NCI-H128 (cell line): Measurements from ENCODE around the gene CD40.

Experiments used
- DNase-seq: peaks from one replicate; lab custom pipeline; 2025; ENCODE audit not compliant: unreplicated experiment; lab: John Stamatoyannopoulos, UW

The CD40 gene

DNA sequence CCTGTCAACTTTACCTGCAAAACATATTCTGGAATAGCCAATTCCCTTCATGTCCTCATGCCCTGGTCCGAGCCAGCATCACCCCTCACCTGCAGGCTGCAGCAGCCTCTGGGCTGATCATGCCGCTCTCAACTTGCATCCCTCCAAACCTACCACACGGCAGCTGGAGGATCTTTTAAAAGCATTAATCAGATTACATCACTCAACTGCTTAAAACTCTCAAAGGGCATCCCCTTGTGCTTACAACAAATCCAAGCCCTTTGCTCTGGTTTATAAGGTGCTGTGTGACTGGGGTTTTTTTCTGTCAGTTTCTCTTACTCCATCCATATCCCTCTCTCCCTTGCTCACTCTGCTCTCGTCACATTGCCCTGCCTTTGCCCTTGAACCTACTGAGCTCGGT, 24.0 kb downstream of the CD40 start:
- DNase-seq: no peak

DNA sequence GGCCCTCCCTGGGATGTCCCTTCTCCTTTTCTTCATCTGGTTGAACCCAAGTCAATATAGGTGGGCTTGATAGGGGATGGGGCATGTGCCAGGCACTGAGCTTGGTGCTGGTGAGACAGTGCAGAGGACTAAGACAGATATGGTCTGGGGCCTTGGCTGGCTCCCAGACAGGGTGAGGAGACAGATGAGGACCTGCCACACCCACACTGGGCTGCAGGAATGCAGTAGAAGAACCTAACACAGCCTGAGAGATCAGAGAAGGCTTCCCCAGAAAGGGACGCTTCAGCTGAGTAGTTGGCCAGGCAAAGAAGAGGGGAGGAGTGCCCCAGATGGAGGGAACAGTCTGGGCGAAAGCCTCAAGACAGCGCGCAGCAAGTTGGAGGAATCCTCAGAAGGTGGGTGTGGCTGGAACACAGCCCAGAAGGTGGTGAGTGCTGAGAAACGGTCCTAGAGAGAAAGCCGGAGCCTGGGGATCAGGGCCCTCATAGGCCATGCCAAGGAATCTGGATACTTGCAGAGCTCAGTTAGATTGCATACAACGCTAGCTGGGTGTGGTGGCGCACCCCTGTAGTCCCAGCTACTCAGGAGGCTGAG, 26.4 kb downstream of the CD40 start:
- DNase-seq: no peak

DNA sequence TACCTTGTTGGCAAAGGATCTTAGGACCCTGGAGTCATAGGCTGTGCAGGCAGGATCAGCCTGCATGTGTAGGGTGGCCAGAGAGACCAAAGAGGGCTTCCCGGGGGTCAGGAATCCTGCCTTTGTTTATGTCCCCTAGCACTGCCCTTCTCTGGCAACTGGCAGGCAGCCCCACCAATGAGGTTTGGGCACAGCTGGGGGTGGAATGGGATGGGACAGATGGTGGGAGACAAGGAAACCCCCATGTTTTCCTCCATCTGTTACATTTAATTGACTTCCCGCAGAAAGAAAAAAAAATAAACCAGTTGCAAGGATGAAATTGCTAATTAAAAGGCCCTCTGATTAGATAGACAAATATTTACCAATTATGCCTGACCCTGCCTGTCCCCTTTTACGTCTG, 27.6 kb downstream of the CD40 start:
- DNase-seq: no peak

DNA sequence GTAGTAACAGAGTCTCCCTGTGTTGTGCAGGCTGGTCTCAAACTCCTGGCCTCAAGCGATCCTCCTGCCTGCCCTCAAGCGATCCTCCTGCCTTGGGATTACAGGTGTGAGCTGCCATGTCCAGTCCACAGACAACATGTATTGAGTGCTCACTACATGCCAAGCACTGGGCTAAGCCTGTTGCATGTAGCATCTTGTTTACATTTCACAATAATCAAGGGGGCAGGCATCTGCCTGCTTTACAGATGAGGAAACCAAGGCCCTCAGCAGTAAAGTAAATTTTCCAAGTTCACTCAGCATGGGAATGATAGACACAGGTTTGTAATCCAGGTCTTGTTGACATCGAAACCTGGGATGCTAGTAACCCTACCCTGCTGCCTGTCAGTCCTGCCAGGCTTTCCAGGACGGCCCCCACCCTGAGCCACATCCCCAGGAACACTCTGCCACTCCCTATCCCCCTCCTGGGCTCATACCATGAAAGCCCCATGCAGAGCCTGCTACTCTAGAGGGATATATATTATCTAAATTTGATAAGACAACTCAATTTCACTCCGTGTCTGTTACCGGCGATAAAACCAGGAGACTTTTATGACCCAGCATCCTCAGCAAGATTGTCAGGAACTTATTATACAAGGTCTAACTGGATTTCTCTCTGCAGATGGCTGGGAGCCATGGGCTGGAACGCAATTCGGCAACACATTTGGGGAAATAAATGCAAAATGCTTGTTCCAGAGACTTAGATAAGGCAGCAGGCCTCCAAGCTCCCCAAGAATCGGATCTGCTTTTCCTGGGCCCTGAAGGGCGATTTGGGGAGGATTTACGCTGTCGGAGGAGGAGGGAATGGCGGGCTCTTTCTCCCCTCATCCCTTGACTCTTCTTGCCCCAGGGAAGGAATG, 30.4 kb downstream of the CD40 start:
- DNase-seq: no peak

DNA sequence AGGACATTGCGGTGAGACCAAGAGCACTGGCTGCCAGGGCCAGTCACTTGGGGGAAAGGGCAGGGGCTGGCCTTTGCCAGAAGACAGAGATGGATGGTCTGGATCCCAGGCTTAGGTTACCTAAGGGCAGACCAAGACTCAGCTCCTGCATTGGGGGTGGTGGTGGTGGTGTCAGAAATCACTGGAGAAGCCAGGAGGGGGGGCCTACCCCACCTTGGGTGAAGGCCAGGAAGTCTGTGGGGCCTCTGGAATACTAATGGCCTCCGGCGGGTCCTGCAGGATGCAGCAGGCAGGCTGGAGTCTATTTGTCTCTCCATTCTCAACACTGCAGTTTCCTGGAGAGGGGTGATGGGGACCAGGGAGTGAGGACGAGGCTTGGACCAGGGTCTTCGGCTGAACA, 32.8 kb downstream of the CD40 start:
- DNase-seq: no peak

DNA sequence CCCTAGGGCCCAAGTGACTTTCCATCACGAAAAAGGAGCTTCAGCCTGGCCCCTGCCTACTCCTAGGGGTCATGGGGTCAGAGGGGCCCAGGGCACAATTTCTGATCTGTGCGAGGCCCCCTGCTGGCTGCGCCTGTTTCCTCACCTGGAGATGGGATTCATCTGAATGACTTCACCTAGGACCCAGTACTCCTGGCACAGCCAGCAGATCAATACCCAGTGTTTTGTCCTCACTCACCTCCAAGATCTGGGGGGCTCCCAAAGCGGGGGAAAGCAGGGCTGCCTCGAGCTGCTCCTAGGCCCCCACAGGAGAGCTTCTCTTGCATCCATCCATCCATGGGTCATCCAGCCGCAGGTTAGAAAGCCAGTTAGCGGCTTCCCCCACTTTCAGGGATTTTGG, 33.8 kb downstream of the CD40 start:
- no peak for DNase-seq

DNA sequence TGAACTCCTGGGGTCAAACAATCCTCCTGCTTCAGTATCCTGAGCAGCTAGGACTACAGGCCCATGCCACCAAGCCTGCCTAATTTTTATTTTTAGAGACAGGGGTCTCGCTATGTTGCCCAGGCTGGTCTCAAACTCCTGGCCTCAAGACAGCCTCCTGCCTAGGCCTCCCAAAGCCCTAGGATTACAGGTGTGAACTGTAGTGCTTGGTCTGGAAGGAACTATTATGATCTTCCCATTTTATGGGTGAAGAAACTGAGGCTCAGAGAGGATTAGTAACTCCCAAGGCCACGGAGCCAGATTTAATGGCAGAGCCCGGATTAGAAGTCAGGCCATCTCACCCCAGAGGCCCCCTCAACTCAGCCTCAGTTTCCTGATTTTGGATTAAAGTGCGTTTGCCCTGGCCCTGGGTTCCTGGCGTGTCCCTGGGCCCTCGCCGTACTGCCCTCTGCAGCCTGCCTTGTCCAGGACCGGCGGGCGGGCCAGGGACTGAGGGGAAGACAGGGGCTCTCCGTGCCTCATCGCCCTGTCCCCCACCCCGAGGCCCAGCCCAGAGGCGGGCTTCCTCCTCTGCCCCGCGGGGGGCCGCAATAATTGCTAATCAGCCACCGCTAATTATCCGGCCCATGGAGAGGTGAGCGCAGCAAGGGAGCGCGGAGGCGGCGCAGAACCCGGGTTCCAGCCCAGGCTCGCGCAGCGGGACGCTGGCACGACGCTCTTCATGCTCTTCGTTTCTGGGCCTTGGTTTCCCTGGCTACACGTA, 34.9 kb downstream of the CD40 start:
- no peak for DNase-seq

DNA sequence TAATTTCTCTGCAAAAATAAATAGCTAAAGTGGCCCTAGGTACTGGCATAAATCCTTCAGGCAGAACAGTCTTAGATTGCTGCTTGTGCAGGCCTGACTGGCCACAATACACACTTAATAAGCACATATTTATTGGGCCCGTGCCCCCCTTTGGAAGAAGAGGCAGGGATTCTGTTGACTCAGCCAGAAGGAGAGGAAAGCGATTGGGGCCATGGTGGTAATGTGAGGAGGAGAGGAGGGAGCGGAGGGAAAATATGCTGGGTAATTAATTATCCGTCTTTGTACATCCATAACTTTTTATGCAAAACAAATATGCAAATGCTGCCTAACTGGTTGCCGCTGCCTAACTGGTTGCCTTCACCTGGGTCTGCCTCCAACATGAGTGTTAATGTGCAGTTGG, 36.2 kb downstream of the CD40 start:
- DNase-seq: no peak

DNA sequence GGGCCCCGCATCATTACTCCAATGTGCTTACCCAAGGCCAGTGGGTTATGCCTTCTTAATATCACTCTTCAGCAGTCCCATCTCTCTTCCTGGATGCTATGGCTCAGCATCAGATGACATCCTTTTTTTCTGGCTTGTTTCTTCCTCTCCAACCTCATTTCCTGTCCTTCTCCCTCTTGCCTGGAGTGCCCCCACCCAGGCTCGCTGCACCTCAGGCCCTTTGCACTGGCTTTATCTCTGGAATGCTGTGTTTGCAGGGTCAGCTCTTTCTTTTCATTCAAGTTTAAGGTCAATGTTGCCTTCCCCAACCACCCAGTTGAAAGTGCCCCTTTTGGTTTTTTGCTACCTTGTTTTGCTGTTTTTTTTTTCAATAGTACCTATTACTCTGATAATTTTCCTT, 36.7 kb downstream of the CD40 start:
- DNase-seq: no peak

DNA sequence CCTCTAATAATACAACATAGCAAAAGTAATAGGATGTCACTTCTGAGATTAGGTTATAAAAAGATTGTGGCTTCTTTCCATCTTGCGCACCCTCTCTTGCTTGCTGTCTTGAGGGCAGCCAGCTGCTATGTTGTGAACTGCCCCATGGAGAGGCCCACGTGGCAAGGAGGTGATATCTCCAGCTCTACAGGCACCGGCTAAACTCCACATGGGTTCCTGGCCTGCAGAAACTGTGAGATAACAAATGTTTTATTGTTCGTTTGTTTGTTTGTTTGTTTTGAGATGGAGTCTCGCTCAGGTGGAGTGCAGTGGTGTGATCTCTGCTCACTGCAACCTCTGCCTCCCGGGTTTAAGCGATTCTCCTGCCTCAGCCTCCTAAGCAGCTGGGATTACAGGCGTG, 38.0 kb downstream of the CD40 start:
- no peak for DNase-seq

DNA sequence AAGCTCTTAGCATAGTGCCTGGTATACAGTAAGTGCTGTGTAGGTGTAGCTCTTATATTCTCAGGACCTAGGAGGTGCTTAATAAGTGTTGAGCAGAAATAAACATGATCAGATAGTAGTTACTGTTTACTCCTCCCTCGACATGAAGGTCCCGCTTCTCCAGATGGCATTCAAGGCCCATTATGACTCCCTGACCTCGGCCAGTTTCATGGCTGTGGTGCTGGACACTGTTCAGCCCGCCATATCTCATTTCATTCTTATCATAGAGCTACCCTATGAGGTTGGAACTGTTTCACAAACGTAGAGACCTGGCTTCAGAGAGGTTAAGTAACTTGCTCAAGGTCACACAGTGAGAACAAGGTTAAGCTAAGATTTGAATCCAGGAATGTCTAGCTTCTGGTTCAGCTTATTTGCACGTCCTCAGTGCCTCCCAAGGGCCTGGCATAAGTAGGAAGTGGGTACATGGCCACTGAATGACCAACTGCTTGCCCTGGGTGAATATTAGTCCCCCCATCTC, 39.0 kb downstream of the CD40 start:
- DNase-seq: no peak

DNA sequence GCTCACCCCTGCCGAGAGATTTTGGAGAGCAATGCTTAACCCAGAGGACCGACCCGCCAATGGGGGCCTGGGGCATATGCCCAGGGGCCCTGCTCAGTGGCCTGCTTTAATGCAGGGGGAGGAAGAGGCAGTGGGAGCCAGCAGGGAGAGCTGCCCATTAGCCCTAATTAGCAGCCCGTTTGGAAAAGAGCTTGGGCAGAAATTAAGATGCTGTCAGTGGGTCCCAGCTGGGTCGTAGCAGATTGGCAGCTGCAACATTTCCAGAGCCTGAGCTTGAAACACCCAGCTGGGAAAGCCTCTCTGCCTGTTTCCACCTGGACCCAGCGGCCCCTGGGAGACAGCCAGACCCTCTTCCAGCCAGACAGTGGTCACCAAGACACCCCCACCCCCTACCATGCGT, 39.5 kb downstream of the CD40 start:
- DNase-seq: no peak

DNA sequence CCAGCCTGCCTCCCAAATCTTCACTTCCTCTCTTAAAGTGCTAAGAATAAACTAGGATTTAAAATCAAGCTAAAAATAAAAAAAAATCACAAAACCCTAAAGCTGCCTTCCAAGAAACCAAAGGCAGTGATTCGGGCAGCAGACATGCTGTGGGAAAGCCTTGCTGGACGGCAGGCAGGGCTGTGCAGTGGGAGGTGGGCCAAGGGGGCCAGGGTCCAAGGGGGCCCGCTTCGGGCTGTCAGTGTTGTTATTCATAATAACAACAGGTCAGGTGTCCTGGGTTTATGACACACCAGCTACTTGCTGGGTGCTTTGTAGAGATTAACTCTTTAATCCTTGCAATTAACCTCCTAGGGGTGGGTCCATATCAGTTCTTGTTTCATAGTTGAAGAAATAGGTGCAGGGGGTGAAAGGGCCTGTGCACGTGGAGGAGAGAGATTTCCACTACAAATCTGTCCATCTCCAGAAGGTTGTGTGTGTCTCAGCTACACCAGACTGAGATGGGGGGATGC, 40.4 kb downstream of the CD40 start:
- DNase-seq: no peak

DNA sequence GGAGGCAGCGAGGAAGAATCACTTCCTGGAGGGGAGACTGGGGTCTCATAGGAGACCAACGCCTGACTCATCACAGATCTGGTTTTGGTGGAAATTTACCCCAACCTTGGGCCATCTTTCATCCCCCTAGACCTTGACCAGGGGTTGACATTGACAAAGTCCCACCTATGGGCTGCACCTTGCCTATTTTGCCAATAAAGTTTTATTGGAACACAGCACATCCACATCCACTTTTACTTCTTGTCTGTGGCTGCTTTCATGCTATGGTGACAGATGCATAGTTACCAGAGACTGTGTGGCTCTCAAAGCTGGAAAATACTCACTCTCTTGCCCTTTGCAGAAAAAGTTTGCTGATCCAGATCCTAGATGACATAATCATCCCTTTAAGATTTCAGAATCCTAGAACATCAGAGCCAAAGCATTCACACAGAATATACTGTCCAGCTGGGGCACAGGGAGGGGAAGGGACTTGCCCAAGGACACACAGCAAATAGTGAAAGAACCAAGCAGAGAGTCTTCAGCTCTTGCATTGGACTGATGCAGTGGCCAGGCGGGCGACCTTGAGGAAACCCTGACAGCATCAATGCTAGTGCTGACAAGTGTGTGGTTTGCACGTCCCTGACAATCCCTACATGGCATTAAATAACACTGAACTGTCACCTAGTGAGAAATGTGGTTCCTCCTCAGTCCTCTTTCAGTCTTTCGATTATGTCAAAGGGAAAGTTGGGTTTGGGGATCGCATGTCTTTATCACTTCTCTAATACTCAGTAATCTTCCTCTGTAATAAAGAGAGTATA, 41.2 kb downstream of the CD40 start:
- DNase-seq: no peak

DNA sequence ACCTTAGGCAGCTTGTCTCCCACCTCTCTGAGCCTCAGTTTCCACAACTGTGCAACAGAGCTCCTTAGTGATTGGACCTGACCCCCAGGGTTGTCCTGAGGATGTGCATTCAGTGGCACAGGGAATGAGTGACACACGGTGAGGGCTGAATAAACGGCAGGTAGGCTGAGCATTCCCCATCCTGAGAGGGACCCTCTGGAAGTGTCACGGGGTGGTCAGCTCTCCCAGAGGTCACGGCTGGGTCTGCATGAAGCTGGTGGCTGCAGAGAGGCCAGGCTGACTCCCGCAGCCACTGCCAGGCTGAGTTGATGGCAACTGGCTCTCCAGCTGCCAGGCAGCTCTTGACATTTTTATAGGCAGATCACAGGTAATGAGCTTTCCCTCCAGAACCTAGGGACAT, 42.5 kb downstream of the CD40 start:
- no peak for DNase-seq

DNA sequence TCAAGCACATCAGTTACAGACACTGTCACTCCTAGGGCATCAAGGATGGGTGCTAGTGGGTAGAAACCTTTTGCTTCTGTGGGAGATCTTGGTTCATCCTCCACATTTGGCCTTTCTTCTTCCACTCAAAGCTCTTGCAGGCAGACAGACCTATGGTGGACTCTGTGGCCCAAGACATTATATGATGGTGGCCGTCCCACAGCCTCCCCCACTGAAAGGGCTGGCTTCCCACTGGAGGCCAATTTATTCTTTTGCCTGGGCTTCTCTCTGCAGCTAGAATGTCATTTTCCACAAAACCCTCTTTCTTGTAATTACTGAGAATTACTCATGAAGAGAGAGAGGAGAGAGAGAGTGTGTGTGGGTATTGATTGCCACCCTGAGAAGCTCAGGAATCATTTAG, 43.8 kb downstream of the CD40 start:
- no peak for DNase-seq

DNA sequence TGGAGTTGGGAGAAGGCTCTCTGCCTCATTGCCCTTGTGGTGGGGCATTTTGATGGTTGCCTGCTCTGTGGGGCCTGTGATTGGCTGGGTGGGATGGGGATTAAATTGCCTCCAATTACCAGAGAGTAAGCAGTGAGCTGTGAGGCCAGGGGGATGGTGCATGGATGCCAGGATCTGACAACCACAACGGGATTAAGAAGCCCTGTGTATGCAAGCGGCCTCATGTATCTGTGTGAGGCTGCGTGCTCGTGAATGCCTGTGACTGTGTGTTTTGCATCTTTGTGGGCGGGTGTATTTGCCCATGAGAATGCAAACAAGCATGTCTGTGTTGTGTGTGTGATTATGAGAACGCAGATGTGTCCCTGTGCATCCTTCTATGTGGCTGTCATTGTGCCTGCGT, 46.1 kb downstream of the CD40 start:
- DNase-seq: no peak

DNA sequence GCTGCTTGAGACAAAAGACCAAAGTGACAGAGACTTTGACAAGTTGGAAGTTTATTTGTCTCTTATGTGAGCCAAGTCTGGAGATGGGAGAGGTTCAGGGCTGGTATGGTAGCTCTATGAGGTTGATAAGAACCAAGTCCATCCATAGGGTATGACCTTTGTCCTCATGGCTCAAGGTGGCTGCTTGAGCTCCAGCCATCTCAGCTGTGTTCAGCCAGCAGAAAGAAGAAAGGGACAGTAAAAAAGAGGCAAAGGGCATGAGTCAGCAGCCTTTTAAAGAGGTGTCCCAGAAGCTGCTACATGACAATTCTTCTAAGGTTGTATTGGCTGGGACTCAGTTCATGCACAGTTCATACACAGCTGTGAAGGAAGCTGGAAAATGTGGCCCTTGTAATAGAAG, 49.0 kb downstream of the CD40 start:
- DNase-seq: no peak

DNA sequence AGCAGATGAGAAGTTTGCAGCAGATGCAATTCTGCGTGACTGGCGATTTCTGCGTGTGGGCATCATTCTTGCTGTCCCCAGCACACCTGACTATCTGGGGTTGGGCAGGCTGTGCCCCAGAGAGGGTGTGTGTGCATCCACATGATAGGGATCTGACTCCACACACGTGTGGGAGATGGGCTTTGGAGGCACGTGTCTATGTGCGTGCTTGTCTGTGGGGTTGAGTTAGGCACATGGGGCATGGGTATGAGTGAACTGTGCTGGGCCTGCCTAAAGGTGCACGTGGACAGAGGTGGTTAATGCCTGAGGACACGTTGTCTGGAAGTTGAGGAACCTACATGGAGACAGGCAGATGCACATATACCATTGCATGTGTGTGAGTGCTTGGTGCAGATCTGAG, 50.3 kb downstream of the CD40 start:
- DNase-seq: no peak

DNA sequence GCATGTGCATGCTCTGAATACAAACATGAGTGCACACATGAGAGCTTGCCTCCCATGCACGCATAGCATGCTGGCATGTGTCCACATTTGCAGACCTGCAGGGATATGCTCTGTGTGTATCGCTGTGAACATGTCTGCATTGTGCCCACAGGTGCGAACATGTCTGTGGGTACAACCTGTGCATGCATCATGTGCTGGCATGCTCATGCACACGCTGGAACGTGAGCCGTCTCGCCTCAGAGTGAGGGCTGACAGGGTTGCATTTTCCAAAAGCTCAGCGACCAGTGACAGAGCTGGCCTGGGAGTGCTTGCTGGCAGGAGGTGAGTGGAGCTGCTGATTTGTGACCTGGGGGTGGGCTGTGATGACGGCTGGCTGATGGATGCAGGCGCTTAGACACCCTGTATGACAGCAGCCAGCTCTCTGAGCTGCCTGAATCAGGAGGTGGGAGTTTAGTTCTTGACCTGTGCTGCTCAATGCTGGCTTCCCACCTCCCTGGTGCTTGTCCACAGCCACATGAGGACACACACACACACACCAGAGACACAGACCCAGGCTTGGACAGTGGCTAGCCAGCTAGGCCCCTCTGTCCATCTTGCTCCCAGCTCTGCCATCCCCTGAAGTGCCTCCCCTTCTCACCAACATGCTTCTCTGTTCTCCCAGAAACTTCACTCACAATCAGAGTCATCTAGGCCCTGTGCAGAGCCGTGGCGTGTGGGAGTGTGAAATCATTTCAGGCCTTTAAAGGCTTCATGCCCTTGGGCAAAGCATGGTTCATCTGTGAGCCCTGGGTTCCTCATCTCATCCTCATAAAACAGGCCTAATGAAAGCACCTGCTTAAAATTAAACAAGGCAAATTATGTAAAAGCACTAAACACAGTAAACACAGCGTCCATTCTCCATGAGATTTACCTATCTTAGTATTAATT, 51.4 kb downstream of the CD40 start:
- DNase-seq: no peak
